Epithelial cell of proximal tubule (primary cell): Measurements from ENCODE around the gene TADA2B. TPM values are rescaled to one million over a fixed set of nuclear protein-coding genes. Genes with fewer than 3 reads are reported as not detected.

Source experiments
- DNase-seq: peaks from one replicate; pipeline ENCODE4 v3.0.0-alpha.2; 2011; ENCODE audit warnings: low read depth
- H3K4me3 ChIP-seq: 2 replicates; pipeline ENCODE4 v1.5.1; 2011; ENCODE audit warnings: low read depth, mild to moderate bottlenecking, low read length
- CTCF ChIP-seq: conservative IDR thresholded peaks from 2 replicates; pipeline ENCODE4 v1.5.1; 2012; ENCODE audit warnings: low read depth, mild to moderate bottlenecking, low read length
- total RNA-seq: library from RNA; depleted of rRNA; stranded (reverse); fragments of >200 nt; gene quantifications from 2 replicates; pipeline ENCODE4 v1.2.3, GENCODE V29; 2015

The TADA2B gene
- total RNA-seq, 1 donor from 2014 or later, result 15.2 TPM

DNA sequence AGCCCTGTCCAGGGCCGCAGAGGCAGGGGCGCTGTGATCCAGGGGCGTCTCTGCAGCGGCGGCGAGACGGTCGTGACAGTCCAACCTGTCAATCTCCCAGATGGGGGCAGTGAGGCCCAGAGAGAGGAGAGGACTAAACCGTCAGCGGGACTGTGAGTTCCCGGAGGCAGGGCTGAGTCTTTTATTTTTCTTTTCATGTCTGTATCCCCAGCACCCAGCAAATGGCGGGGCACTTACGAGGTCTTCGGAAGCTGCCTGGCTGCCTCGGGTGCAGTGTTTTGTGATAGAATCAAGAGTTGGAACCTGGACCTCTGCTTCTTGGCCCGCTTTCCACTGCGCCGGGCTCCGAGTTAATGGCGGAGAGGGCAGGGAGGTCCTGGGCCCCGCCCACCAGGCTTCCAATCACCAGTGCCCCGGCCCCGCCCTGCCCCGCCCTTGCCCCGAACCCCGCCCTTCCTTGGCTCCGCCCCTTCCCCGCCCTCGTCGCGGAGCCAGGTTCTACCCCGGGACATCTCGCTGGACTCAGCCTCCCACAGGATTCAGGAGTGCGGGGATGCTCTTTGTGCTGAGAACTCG lies 59.9 kb downstream of the TADA2B start:
- H3K4me3 ChIP-seq, result peak overlapping the region; percentile 77
- no peak for DNase-seq
- no peak for TF ChIP-seq CTCF

DNA sequence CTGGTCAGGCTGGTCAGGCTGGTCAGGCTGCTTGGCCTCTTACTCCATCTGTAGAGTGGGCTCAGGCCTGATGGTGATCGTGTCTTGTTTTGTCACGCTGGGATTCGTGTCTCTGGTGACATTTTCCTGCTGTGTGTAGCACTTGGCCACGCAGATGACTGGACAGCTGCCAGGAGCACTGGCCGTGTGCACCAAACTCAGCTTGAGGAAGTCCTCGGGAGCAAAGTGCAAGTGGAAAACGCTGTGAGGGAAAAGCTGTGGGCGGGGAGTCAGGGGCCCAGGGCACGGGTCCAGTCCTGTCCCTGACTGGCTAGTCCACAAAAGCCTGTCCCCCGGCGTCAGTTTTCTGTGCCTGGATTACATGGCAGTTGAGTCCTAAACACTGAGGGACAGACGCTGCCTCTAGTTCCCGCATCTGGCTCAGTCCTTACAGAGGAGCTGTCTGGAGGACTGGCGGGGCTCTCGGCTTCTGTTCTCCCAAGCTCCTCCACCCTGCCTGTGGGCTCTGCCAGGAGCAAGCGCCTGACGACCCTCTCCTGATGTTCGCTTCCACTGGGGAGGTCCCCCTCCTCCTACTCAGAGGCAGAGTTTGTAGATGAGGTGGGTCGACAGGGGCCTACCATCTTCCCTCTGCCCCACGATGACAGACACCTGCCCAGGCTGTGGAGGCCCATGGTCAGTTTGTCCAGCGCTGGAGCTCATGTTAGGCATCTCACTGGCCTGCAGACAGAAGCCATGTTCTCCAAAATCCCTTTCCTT lies 60.6 kb downstream of the TADA2B start:
- peak overlapping the region; percentile 77 for H3K4me3 ChIP-seq
- no peak for TF ChIP-seq CTCF
- DNase-seq, result no peak

- TF ChIP-seq CTCF, result no peak
- no peak for DNase-seq
- no peak overlapping the region for H3K4me3 ChIP-seq
Measured at GRCh38 chr4:7104366-7105031, 61.3 kb downstream of the TADA2B start.

DNA sequence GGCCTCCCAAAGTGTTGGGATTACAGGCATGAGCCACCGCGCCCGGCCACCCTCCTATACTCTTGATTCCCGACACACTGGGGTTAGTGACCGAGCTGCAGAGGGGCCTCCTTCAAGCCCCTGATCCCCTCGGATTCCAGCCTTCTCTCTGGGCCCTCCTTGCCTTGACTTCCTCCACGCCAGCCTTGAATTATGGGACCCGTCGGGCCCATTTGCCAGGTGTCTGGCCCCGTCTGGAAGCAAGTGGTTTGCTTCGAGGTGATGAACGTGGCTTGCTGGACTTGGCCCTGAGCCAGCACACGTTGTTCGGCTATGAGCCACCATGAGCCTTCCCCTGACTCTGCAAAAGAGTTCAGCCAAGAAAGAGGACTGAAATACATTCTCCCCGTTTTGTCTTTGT lies 62.1 kb downstream of the TADA2B start:
- no peak for DNase-seq
- H3K4me3 ChIP-seq, result no peak overlapping the region
- no peak for TF ChIP-seq CTCF

DNA sequence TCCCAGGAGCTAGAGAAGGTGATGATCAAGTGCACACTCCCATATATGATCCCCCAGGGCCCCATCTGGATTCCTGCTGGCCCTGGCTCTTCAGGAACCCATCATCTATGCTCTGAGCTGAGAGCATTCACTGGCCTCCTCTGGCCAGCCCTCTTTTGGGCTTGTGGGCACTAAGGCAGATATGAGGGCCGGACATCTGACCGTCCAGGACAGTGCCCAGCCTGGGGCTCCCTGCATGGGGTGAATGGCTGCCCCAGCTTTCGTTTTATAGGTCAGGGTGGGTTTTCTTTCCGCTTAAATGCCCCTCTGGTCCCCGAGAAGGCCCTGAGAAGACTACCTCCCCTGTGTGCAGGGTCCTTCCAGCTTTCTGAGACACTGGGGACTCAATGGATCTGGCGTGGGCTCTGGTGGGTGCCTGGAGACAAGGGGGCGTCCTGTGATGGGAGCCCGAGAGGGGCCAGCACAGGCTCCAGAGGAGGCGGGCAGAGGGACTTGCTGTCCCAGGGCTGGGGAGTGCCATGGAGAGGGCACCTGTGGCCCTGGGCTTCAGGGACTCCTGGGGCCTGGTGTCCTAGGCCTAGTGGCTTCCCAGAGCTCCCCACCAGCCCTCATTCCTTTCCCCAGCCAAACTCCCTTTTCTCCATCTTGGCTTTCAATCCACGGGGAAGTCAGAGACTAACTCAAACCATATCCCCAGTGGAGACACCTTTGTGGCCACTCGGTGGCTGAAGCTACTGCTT lies 64.2 kb downstream of the TADA2B start:
- no peak overlapping the region for H3K4me3 ChIP-seq
- no peak for TF ChIP-seq CTCF
- no peak for DNase-seq

Other genes starting within 250 kb of the TADA2B start
- 43.3 and 47.2 TPM in 2 replicates for gene TBC1D14, start 133.5 kb upstream of the TADA2B start, total RNA-seq
- gene GRPEL1, start 24.7 kb downstream of the TADA2B start, total RNA-seq, result 45.8 and 52.7 TPM in 2 replicates
- gene SORCS2, start 149.2 kb downstream of the TADA2B start, total RNA-seq, result 0.22 and 0.29 TPM in 2 replicates